ENCODE data around the gene KANK3. TPM values are rescaled to one million over a fixed set of nuclear protein-coding genes. Genes with fewer than 3 reads are reported as not detected.
"Not testable (repeated sequence)": the region's sequence is repeated elsewhere in the genome, so short reads cannot be mapped to it uniquely, and the experiment has no call there.

KANK3 gene
- total and polyA plus RNA-seq, 12 donors: 0.38 to 27.8 (median 18.4) TPM

DNA sequence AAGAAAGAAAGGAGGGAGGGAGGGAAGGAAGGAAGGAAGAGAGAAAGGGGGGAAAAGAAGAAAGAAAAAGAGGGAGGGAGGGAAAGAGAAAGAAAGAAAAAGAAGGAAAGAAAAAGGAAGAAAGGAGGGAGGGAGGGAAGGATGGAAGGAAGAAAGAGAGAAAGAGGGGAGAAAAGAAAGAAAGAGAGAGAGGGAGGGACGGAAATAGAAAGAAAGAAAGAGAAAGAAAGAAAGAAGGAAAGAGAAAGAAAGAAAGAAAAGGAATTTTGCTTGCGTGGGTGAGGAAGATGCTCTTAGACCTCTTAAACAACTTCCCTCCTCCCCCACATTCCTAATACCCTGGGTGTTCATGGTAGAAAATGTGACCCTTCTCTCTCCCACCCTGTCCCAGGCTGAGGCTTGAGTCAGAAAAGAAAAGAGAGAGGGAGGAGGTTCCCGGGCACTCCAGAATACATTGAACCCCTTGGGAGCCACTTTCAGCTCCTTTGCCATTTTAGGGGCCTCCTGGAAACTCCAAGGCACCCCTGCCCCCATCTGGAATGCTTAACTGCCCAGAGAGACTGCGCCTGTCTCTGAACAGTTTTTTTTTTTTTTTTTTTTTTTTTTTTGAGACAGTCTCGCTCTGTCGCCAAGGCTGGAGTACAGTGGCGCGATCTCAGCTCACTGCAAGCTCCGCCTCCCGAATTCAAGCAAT is 9.2 kb upstream of the KANK3 start:
- H3K4me3 ChIP-seq: no peak overlapping the region
- peak overlapping the region in 1 of 5 donors; percentile 5 for H3K27ac ChIP-seq
- no peaks in the 10 kb centered on the region for H3K36me3 ChIP-seq (replicated peaks in 1 of 2)
- TF ChIP-seq POLR2A (IDR thresholded peaks at IDR 0.05): no peak
- TF ChIP-seq, protein P1, sequence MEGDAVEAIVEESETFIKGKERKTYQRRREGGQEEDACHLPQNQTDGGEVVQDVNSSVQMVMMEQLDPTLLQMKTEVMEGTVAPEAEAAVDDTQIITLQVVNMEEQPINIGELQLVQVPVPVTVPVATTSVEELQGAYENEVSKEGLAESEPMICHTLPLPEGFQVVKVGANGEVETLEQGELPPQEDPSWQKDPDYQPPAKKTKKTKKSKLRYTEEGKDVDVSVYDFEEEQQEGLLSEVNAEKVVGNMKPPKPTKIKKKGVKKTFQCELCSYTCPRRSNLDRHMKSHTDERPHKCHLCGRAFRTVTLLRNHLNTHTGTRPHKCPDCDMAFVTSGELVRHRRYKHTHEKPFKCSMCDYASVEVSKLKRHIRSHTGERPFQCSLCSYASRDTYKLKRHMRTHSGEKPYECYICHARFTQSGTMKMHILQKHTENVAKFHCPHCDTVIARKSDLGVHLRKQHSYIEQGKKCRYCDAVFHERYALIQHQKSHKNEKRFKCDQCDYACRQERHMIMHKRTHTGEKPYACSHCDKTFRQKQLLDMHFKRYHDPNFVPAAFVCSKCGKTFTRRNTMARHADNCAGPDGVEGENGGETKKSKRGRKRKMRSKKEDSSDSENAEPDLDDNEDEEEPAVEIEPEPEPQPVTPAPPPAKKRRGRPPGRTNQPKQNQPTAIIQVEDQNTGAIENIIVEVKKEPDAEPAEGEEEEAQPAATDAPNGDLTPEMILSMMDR (IDR thresholded peaks at IDR 0.05): no peak
- DNase-seq: peak in 1 of 7 donors; percentile 49
- no peaks in the 10 kb centered on the region for H3K9me3 ChIP-seq (replicated peaks in 1 of 3)
- WGBS, 4 donors: 16 to 30% (median 23%) methylated on average over 9 to 10 of the region's 10 CpGs
- intact Hi-C loops (cut with DNase I): loop anchor here (5.0 to 10.0 kb wide), 3 partner anchors 153 to 233 kb away; partner anchors contain the start of gene PRAM1 (in 1 of the 2)
- H3K27me3 ChIP-seq: no peaks in the 10 kb centered on the region
- peaks cover 5 to 18% of the 10 kb centered on the region in 2 donors for H3K4me1 ChIP-seq (replicated peaks in 1 of 2)

DNA sequence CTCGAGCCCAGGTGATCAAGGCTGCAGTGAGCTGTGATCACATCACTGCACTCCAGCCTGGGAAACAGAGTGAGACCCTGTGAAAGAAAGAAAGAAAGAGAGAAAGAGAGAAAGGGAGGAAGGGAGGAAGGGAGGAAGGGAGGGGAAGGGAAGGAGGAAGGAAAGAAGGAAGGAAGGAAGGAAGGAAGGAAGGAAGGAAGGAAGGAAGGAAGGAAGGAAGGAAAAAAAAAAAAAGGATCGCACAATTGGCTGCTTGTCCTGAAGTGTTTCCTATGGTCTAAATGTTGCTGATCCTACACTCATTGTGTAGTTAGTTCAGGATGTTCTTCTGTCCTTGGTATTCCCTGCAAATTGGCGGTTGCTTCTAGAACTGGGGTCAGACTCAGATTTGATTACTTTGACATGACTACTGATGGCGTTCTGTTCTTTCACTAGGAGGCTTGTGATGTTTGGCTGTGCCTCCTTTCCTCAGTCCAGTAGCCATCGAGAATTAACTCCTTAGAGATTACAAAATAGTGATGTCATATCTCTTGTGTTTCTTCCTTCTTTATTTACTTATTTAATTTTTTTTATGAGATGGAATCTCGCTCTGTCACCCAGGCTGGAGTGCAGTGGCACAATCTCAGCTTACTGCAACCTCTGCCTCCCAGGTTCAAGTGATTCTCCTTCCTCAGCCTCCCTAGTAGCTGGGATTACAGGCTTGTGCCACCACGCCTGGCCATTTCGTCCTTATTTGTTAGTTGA is 6.7 kb upstream of the KANK3 start:
- H3K4me1 ChIP-seq (replicated peaks in 1 of 2): not testable (repeated sequence)
- WGBS, 4 donors: 60 to 69% (median 65%) methylated on average over 8 of the region's 8 CpGs
- intact Hi-C loops (cut with DNase I): loop anchor here (5.0 to 10.0 kb wide), 3 partner anchors 155 to 235 kb away; partner anchors contain the start of gene PRAM1 (in 1 of the 2)

DNA sequence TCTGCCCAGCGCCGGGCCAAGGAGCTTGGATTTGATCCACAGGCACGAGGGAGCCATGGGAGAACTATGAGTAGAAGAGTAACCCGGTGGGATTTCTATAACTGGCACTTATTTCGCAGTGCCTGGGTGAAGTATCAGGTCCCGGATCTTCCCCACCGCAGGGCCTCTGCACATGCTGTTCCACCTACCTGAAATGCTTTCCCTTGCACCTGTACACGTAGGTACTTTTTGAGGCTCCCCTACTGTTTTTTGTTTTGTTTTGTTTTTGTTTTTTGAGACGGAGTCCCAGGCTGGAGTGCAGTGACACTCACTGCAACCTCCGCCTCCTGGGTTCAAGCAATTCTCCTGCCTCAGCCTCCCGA is 402 bp upstream of the KANK3 start:
- Histone ChIP-seq H3K4me1 (replicated peaks in 1 of 2) (peaks cover 0 to 12% of the 10 kb centered on the region in 2 donors), H3K4me3 (peak overlapping the region in 1 of 4 donors; percentile 60), H3K27ac (no peak overlapping the region), H3K27me3 (no peaks in the 10 kb centered on the region), H3K9me3 (replicated peaks in 1 of 3) (no peaks in the 10 kb centered on the region), H3K36me3 (replicated peaks in 1 of 2) (no peaks in the 10 kb centered on the region)
- intact Hi-C loops (cut with DNase I): no loop called here
- WGBS, 4 donors: 37 to 50% (median 43%) methylated on average over 9 to 11 of the region's 11 CpGs
- no peak for TF ChIP-seq POLR2A (IDR thresholded peaks at IDR 0.05)
- TF ChIP-seq, protein P1 (IDR thresholded peaks at IDR 0.05): no peak
- DNase-seq: no peak

More for the DNA sequence above, 6.7 kb upstream of the KANK3 start:
- H3K36me3 ChIP-seq (replicated peaks in 1 of 2); H3K27me3 ChIP-seq; H3K4me3 ChIP-seq; H3K27ac ChIP-seq; DNase-seq; H3K9me3 ChIP-seq (replicated peaks in 1 of 3): not testable (repeated sequence)

DNA sequence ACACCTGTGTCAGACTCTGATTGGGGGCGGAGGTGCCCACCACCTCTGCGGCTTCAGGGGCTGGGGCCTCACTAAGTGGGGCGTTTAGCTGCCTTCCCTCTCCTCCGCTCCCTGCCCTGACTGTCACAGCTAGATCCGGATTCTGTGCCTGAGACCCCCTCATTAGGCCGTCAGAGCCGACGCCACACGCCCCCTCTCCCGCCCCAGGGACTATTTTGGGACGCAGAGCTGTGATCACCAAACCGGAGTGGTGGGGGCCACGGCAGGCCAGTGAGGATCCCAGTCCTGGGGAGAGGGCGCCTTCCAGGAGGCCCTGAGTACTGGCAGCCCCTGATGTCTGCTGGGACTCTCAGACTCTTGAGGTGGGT is 762 bp downstream of the KANK3 start:
- peak overlapping the region in 1 of 4 donors; percentile 60 for H3K4me3 ChIP-seq
- peak overlapping the region in 4 of 5 donors; percentile 41 to 87 (median 58) for H3K27ac ChIP-seq
- no peak for DNase-seq
- TF ChIP-seq, protein P1 (IDR thresholded peaks at IDR 0.05): no peak
- no peak for TF ChIP-seq POLR2A (IDR thresholded peaks at IDR 0.05)
- intact Hi-C loops (cut with DNase I): no loop called here
- no peaks in the 10 kb centered on the region for H3K27me3 ChIP-seq
- peaks cover 0 to 15% of the 10 kb centered on the region in 2 donors for H3K4me1 ChIP-seq (replicated peaks in 1 of 2)
- WGBS, 4 donors: 40 to 70% (median 52%) methylated on average over 1 to 14 of the region's 14 CpGs
- no peaks in the 10 kb centered on the region for H3K9me3 ChIP-seq (replicated peaks in 1 of 3)
- no peaks in the 10 kb centered on the region for H3K36me3 ChIP-seq (replicated peaks in 1 of 2)

DNA sequence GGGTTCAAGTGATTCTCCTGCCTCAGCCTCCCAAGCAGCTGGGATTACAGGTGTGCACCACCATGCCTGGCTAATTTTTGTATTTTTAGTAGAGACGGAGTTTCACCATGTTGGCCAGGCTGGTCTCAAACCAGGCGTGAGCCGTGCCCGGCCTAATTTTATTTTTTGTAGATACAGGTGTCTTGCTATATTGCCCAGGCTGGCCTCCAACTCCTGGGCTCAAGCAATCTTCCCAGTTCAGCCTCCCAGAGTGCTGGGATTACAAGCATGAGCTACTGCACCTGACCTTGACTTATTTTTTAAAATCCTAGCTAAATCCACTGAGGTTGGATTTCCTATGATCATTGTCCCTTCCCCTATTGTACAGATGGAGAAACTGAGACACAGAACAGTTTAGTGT is 1.6 kb downstream of the KANK3 start:
- H3K4me3 ChIP-seq; intact Hi-C loops (cut with DNase I); H3K9me3 ChIP-seq (replicated peaks in 1 of 3); DNase-seq; H3K27me3 ChIP-seq; H3K36me3 ChIP-seq (replicated peaks in 1 of 2): not testable (repeated sequence)
- Histone ChIP-seq H3K4me1 (replicated peaks in 1 of 2) (peaks cover 0 to 15% of the 10 kb centered on the region in 2 donors), H3K27ac (peak overlapping the region in 4 of 5 donors; percentile 27 to 87 (median 53))
- WGBS, 4 donors: 88 to 100% (median 98%) methylated on average over 4 of the region's 4 CpGs

All from adrenal gland (tissue), 12 donors.